GM18508 (cell line): Measurements from ENCODE around the gene ATG7.

ENCODE experiments used
- ATAC-seq: cut with Tn5 transposase; IDR thresholded peaks from one replicate; pipeline ENCODE4 v1.9.1; 2021; ENCODE audit warnings: moderate number of reproducible peaks; ENCODE audit not compliant: insufficient read depth, unreplicated experiment

The ATG7 gene

DNA sequence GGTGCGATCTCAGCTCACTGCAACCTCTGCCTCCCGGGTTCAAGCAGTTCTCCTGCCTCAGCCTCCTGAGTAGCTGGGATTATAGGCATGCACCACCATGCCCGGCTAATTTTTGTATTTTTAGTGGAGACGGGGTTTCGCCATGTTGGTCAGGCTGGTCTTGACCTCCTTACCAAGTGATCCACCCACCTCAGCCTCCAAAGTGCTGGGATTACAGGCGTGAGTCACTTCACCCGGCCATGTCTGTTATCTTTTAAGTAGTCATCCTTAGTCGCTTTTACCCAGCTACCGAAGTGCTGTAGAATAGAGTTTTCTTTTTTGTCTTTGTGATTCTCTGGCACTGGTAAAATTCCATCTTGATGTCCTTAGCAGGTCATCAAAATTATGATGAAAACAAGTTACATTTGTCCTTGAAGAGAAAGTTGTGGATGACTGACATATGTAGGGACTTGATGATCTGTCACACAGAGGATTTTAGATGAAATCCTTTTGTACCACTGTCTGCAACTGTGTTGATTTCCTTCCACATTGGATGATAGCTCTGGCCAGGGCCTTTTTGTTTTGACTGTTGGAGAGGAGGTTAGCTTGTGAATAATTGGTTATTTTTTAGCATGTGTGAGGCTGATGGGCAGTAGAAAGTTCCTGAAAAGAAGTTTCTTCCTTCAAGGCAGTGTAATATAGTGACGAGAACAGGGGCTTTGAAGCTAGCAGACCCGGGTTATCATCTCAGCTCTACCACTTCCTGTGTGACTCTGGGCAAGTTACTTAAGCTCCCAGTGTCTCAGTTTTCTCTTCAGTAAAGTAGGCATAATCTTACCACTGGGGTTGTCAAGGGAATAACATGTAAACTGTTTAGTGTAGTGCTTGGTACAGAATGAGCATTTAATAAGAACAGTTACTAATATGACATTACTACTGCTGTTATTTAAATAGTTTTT, 18.8 kb downstream of the ATG7 start:
- ATAC-seq, result no peak

GRCh38 chr3:11291808-11292207, 19.6 kb downstream of the ATG7 start:
- no peak for ATAC-seq

DNA sequence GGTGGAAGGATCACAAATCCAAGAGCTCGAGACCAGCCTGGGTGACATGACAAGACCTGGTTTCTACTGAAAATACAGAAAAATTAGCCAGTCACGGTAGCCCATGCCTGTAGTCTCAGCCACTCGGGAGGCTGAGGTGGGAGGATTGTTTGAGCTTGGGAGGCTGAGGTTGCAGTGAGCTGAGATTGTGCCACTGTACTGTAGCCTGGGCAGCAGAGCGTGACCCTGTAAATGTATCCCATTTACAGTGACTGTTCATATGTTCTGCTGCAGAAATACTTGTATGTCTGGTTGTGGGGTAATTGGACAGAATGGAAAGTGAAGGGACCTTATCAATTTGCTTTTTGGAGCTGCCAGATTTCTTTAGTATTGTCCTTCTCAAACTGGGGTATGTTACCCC, 24.9 kb downstream of the ATG7 start:
- no peak for ATAC-seq

- ATAC-seq, result peak; percentile 60
Observed at GRCh38 chr3:11300970-11301369, 28.8 kb downstream of the ATG7 start.

DNA sequence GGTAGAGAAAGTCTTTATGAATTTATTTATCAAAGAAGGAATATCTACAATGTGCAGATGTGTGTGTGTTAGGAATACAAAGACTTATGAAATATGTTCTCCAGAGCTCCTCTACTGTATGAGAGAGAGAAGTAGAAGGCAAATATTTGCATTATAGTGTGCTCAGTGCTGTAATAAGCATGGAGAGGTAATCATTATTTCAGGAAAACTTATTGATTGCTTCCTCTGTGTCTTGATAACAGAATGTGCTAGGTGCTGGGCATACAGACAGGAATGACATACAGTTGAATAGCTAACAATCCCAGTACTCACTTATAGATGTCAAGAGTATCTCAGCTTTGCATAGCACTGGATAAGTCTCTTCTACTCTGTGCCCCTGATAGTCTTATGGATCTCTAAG, 30.2 kb downstream of the ATG7 start:
- no peak for ATAC-seq

- no peak for ATAC-seq
Observed at GRCh38 chr3:11304175-11304574, 32.0 kb downstream of the ATG7 start.

DNA sequence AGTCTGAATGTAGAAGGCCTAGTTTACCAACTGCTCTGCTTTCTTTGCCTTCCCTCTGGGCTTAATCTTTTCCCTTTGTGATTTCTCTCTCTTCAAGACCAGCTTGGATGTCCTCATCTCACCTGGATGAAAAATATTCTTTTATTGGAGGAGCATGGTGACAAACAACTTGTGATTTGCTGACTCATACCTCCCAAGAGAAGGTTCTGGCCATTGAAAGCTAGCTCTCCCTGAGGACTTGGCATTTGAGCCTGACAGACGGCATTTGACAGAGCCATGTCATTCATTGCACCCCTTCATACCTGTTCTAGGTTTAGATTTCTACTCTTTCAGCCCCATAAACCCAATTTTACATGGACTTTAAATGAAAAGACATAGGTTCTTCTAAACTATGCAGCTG, 33.3 kb downstream of the ATG7 start:
- ATAC-seq, result no peak

GRCh38 chr3:11306817-11307589, 34.8 kb downstream of the ATG7 start:
- no peak for ATAC-seq

DNA sequence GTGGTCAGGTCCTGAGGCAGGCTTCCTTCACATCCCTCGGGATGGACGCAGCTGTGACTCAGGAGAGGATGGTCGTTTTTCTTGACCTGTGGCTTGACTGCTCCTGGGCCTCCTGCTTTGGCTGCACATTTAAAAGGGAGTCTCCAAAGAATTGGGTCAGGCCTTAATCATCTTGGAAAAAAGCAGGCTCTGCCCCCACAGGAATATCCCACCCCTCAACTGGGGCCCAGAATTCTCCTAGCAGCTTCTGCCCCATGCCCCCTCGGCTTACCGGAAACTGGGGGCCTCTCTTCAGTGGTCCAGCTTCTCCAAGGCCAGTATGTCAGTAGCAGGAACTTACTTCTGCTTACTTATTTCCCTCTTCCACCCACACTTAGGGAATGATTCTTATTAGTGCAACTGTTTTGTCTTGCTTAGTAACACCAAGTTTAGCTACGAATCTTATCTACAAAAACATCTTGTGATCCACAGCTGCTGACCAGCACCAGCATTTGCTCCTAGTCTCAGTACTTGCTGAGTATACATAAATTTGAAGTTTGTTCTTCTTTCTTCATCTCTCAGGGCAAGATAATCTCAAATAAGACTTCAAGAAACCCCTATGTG, 35.7 kb downstream of the ATG7 start:
- no peak for ATAC-seq

DNA sequence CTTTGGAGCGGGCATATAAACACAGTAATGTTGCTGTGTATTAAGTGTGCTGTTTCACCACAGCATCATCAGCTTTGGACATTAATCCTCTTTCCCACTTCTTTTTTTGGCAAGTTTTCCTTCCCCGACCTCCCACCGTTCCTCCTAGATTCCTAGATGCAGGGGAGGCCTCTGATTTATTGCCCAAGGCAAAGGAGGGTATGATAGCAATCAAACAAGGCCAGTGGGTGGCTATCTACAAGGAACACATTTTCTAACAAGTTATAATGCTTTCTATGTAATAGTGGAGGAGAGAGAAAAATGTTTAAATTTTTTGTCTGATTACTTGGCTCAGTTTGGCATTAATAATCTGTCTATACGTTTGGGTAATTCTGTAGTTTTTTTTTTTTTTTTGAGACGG, 38.1 kb downstream of the ATG7 start:
- no peak for ATAC-seq

DNA sequence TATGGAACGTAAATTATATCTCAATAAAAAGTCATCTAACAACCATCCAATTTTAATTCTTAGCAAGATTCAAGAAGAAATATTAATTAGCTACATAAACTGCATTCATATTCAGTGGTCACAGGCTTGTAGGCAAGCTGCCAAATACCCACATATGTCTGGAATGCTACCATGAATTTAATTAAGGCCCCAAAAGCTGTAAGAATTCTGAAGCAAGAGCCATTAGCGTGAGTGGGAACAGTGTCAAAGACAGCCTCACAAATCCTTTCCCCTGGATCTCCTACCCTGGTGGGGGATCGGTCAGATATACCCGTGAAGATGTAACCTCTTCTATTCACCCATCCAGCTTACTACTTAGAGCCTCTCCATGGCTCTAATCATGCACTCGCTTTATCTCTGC, 40.0 kb downstream of the ATG7 start:
- ATAC-seq, result no peak

DNA sequence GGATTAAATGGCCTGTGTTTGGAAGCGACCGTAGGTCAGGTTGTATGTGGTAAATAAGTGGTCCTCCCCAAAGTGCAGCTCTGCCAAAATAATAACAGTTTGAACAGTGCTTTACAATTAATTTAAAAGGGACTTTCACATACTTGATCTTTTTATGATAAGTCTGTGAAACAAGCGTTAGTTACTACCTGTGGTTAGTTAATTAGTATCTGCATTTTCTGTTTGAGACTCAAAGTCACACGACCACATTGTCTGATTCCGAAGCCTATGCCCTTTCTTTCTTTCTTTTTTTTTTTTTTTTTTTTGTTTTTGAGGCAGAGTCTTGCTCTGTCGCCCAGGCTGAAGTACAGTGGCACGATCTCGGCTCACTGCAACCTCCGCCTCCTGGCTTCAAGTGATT, 45.1 kb downstream of the ATG7 start:
- ATAC-seq, result no peak

DNA sequence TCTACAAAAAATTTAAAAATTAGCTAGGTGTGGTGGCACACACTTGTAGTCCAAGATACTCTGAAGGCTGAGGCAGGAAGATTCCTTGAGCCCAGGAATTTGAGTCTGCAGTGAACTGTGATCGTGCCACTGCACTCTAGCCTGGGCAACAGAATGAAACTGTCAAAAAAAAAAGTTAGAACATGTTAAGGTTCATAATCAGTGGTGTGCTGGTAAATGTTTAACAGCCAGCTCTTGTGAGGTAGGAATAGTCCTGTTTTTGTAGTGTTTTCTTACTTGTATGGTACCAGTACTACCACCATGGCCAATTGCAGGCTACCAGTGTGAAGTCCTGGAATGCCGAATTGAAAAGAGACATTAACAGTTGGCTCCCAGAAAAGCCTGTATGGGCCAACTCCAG, 50.7 kb downstream of the ATG7 start:
- no peak for ATAC-seq

DNA sequence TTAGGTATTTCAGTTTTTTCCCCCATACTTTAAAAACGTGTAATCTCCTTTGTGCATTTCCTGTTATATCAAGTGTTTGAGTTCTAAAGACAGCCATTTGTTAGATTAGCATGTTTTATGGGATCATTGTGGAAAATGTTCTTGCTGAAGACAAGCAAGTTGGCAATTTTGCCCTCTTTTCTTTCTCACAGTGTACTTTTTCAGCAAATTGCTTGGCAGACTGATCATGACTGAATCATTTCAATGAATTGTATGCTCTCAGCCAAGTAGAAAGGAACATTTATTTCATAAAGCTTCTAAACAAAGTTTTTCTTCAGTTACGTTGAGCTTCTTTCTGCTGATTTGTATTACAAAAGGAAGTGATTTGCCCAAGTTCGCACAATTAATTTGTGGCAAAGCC, 51.6 kb downstream of the ATG7 start:
- ATAC-seq, result no peak

DNA sequence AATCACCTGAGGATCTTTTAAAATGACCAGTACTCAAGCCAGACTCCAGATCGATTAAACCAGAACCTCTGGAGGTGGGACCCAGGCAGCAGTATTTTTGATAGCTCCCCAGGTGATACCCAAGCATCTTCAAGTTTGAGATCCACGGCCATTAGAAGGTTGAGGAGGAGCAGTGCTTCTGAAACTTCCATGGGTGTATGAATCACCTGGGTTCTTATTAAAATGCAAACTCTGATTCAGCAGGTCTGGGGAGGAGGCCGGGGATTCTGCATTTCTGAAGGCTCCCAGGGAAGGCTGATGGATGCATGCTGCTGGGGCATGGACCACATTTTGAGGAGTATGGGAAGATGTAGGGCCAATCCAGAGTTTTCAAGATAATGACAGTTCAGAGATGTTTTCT, 55.4 kb downstream of the ATG7 start:
- no peak for ATAC-seq

GRCh38 chr3:11328196-11328945, 56.2 kb downstream of the ATG7 start:
- no peak for ATAC-seq

GRCh38 chr3:11329777-11330176, 57.6 kb downstream of the ATG7 start:
- no peak for ATAC-seq

DNA sequence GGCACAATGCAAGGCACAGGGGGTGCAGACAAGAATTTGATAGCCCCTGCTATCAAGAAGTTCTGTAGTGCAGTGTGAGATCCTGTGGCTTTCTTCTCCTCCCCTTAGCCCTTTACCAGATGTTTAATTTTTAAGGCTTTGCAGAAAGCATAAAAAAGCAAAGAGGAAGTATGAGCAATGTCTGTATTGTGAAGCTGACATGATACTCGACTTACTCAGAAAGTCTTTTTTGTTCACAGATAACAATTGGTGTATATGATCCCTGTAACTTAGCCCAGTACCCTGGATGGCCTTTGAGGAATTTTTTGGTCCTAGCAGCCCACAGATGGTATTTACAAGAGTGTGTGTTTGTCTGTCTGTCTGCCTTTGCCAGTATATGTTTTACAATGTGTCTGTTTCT, 58.9 kb downstream of the ATG7 start:
- no peak for ATAC-seq

DNA sequence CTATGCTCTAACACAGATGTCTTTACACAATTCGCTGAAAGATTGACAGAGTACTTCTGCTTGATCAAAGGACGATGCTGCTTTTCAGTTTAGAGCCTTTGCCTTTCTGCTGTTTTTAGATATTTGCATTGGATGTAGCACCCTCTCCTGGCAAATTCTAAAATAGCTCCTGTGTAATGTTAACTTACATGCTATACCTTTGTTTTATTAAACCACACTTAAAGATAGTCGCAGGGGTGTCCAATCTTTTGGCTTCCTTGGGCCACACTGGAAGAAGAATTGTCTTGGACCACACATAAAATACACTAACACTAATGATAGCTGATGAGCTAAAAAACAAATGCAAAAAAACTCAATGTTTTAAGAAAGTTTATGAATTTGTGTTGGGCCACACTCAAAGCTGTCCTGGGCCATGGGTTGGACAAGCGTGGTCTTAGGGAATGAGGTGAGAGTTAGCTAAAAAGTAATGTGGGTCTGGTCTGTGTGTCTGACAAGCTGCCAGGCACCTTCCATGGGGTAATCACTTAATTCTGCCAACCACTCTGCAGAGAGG, 62.9 kb downstream of the ATG7 start:
- no peak for ATAC-seq

GRCh38 chr3:11339541-11339940, 67.3 kb downstream of the ATG7 start:
- no peak for ATAC-seq
